Spleen (tissue), 7 donors: ENCODE measurements around the gene QSOX1.

Source experiments
- CTCF ChIP-seq, 11 experiments: fragments of 200-600 bp in 7 of 11; fragments of 450-650 bp in 4 of 11; sonication (generic) in 4 of 11; IDR thresholded peaks in 8 of 11; conservative IDR thresholded peaks in 3 of 11; 1 replicate in 7 of 11; 2 replicates in 4 of 11; pipeline versions ENCODE4 v1.4.0 to v1.8.0; 2016 to 2021; ENCODE audit warnings: antibody characterized with exemption in 11 of 11, inconsistent platforms in 4 of 11, mild to moderate bottlenecking in 1 of 11
- POLR2A ChIP-seq, 3 donors: fragments of 450-650 bp; IDR thresholded peaks; one replicate each; pipeline ENCODE4 v1.5.1; 2017; ENCODE audit warnings: antibody characterized with exemption in 3 of 3, mild to moderate bottlenecking in 1 of 3
- POLR2AphosphoS5 ChIP-seq, 3 donors: sonication (generic); formaldehyde crosslinking; IDR thresholded peaks; one replicate each; pipeline ENCODE4 v1.5.1; 2017; ENCODE audit warnings: antibody characterized with exemption in 3 of 3
- donor health status: DM: no; HTN: no; CAD: no; lungs with moderate emphysema.
- donor health status: DM: no; HTN: no; CAD: no.
- donor health status: DM: no; HTN: no; CAD: no.

GRCh38 chr1:180206581-180206980 lies 51.9 kb downstream of the QSOX1 start:
- TF ChIP-seq CTCF (IDR thresholded peaks at IDR 0.05 in 8 of 11, conservative IDR thresholded peaks at IDR 0.05 in 3 of 11) (no peak), POLR2A (IDR thresholded peaks at IDR 0.05) (no peak), POLR2AphosphoS5 (IDR thresholded peaks at IDR 0.05) (no peak)
